IPS-15b (cell line): ENCODE results near the gene ABCB9.
"Not testable (repeated sequence)": the region's sequence is repeated elsewhere in the genome, so short reads cannot be mapped to it uniquely, and the experiment has no call there.

Experiments
- H3K27me3 ChIP-seq: one replicate; pipeline ENCODE4 v1.6.1; 2013; ENCODE audit warnings: low read length; ENCODE audit not compliant: control insufficient read depth, insufficient read depth
- H3K36me3 ChIP-seq: one replicate; pipeline ENCODE4 v1.6.1; 2013; ENCODE audit warnings: low read length; ENCODE audit not compliant: control insufficient read depth, insufficient read depth
- H3K4me1 ChIP-seq: one replicate; pipeline ENCODE4 v1.6.1; 2013; ENCODE audit warnings: mild to moderate bottlenecking, low read length; ENCODE audit not compliant: control insufficient read depth, insufficient read depth
- H3K4me3 ChIP-seq: one replicate; pipeline ENCODE4 v1.5.1; 2013; ENCODE audit warnings: low read depth, low read length
- H3K9ac ChIP-seq: one replicate; pipeline ENCODE4 v1.6.1; 2013; ENCODE audit warnings: low read depth, mild to moderate bottlenecking, low read length
- H3K9me3 ChIP-seq: one replicate; pipeline ENCODE4 v1.6.1; 2013; ENCODE audit warnings: mild to moderate bottlenecking, low read length; ENCODE audit not compliant: control insufficient read depth, insufficient read depth

ABCB9 gene

GRCh38 chr12:122965851-122966742, at the start of gene ABCB9:
ABCB9 (minus strand) TSS chr12:122966463; CDS start chr12:122960235, 6,228 bp downstream.
- Histone ChIP-seq H3K36me3 (no peaks in the 10 kb centered on the region), H3K4me3 (peak within 1 kb of the TSS; percentile 79), H3K4me1 (no peaks in the 10 kb centered on the region), H3K27me3 (no peaks in the 10 kb centered on the region), H3K9ac (no peak within 1 kb of the TSS), H3K9me3 (no peaks in the 10 kb centered on the region)

- H3K36me3 ChIP-seq, H3K4me3 ChIP-seq, H3K9ac ChIP-seq, H3K27me3 ChIP-seq, H3K4me1 ChIP-seq, H3K9me3 ChIP-seq: not testable (repeated sequence)
Observed at GRCh38 chr12:123014473-123014872, 48.2 kb upstream of the ABCB9 start.

- no peak overlapping the region for H3K9ac ChIP-seq
- H3K36me3 ChIP-seq = no peaks in the 10 kb centered on the region
- H3K4me1 ChIP-seq = no peaks in the 10 kb centered on the region
- no peaks in the 10 kb centered on the region for H3K27me3 ChIP-seq
- no peak overlapping the region for H3K4me3 ChIP-seq
- H3K9me3 ChIP-seq = no peaks in the 10 kb centered on the region
Observed at GRCh38 chr12:123013185-123014095, 47.2 kb upstream of the ABCB9 start.

GRCh38 chr12:123011701-123012100, 45.4 kb upstream of the ABCB9 start:
- H3K4me1 ChIP-seq = no peaks in the 10 kb centered on the region
- no peak overlapping the region for H3K4me3 ChIP-seq
- no peaks in the 10 kb centered on the region for H3K36me3 ChIP-seq
- H3K9me3 ChIP-seq = no peaks in the 10 kb centered on the region
- H3K9ac ChIP-seq = no peak overlapping the region
- no peaks in the 10 kb centered on the region for H3K27me3 ChIP-seq

GRCh38 chr12:123010681-123011080, 44.4 kb upstream of the ABCB9 start:
- no peak overlapping the region for H3K9ac ChIP-seq
- H3K36me3 ChIP-seq = no peaks in the 10 kb centered on the region
- no peak overlapping the region for H3K4me3 ChIP-seq
- H3K4me1 ChIP-seq = no peaks in the 10 kb centered on the region
- H3K9me3 ChIP-seq = no peaks in the 10 kb centered on the region
- H3K27me3 ChIP-seq = no peaks in the 10 kb centered on the region

GRCh38 chr12:123010110-123010509, 43.8 kb upstream of the ABCB9 start:
- no peak overlapping the region for H3K9ac ChIP-seq
- no peak overlapping the region for H3K4me3 ChIP-seq
- H3K27me3 ChIP-seq = no peaks in the 10 kb centered on the region
- no peaks in the 10 kb centered on the region for H3K9me3 ChIP-seq
- H3K4me1 ChIP-seq = no peaks in the 10 kb centered on the region
- no peaks in the 10 kb centered on the region for H3K36me3 ChIP-seq

GRCh38 chr12:123006977-123007376, 40.7 kb upstream of the ABCB9 start:
- Histone ChIP-seq H3K4me3 (no peak overlapping the region), H3K27me3 (no peaks in the 10 kb centered on the region), H3K9me3 (no peaks in the 10 kb centered on the region), H3K9ac (no peak overlapping the region), H3K4me1 (no peaks in the 10 kb centered on the region), H3K36me3 (no peaks in the 10 kb centered on the region)

GRCh38 chr12:123005081-123005626, 38.9 kb upstream of the ABCB9 start:
- Histone ChIP-seq H3K36me3 (no peaks in the 10 kb centered on the region), H3K4me3 (no peak overlapping the region), H3K9ac (no peak overlapping the region), H3K27me3 (no peaks in the 10 kb centered on the region), H3K9me3 (no peaks in the 10 kb centered on the region), H3K4me1 (no peaks in the 10 kb centered on the region)

- H3K4me1 ChIP-seq = no peaks in the 10 kb centered on the region
- H3K36me3 ChIP-seq = no peaks in the 10 kb centered on the region
- H3K4me3 ChIP-seq = no peak overlapping the region
- H3K27me3 ChIP-seq = no peaks in the 10 kb centered on the region
- no peaks in the 10 kb centered on the region for H3K9me3 ChIP-seq
- no peak overlapping the region for H3K9ac ChIP-seq
Observed at GRCh38 chr12:123004287-123004686, 38.0 kb upstream of the ABCB9 start.

GRCh38 chr12:123003257-123003656, 37.0 kb upstream of the ABCB9 start:
- Histone ChIP-seq H3K9me3 (no peaks in the 10 kb centered on the region), H3K9ac (no peak overlapping the region), H3K36me3 (no peaks in the 10 kb centered on the region), H3K27me3 (no peaks in the 10 kb centered on the region), H3K4me3 (no peak overlapping the region), H3K4me1 (no peaks in the 10 kb centered on the region)

GRCh38 chr12:123001464-123001863, 35.2 kb upstream of the ABCB9 start:
- Histone ChIP-seq H3K9ac (no peak overlapping the region), H3K4me3 (no peak overlapping the region), H3K4me1 (no peaks in the 10 kb centered on the region), H3K36me3 (no peaks in the 10 kb centered on the region), H3K27me3 (no peaks in the 10 kb centered on the region), H3K9me3 (no peaks in the 10 kb centered on the region)
